Measurements from ENCODE around the gene AOPEP.

- no peak for TF ChIP-seq CTCF (IDR thresholded peaks at IDR 0.05; ENCODE audit: low read depth, low read length)
- TF ChIP-seq EZH2phosphoT487 (IDR thresholded peaks at IDR 0.05; ENCODE audit: low read depth): no peak
These were observed 196.2 kb downstream of the AOPEP start for GRCh38 chr9:94922691-94923107.

Measured in OCI-LY3 (cell line).